Measurements from ENCODE around the gene IFIT2.

Gene IFIT2

GRCh38 chr10:89342206-89342958, 40.5 kb downstream of the IFIT2 start:
- H3K4me3 ChIP-seq (replicated peaks; ENCODE audit: low read depth, low read length): no peak overlapping the region
- DNase-seq (ENCODE audit: extremely low read depth, low read depth): no peak
- TF ChIP-seq CTCF (IDR thresholded peaks at IDR 0.05; ENCODE audit: low read depth, low read length, missing control alignments): no peak

DNA sequence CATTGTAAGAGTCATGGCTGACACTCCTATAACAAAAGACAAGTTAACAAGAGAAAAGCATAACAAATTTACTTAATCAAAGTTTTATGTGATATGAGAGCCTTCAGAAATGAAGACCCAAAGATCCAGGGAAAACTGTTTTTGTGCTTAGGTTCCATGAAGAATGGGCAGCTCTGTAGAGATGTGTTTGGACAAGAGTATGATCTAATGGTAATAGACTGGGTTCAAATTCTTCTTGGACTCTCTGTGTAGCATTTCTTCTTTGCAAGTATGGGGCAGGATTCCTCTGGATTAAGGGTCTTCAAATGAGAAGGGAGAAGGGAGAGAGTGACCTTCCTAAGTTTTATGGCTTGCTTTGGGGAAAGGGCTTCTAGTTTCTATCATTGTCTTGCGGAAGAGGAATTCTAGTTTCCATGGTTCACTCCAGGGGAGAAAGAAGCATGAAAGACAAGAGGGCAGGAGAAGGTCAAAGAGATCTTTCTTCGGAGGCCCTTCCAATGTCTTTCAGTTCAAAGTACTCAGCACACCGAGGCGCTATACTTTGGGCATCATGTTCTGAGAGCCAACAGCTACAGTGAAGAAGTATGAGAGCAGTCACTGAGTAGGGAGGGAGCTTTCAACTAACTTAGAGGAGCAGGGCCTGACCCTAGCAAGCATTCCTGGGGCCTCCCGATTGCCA, 41.4 kb downstream of the IFIT2 start:
- DNase-seq (ENCODE audit: extremely low read depth, low read depth): no peak
- H3K4me3 ChIP-seq (replicated peaks; ENCODE audit: low read depth, low read length): no peak overlapping the region
- no peak for TF ChIP-seq CTCF (IDR thresholded peaks at IDR 0.05; ENCODE audit: low read depth, low read length, missing control alignments)

DNA sequence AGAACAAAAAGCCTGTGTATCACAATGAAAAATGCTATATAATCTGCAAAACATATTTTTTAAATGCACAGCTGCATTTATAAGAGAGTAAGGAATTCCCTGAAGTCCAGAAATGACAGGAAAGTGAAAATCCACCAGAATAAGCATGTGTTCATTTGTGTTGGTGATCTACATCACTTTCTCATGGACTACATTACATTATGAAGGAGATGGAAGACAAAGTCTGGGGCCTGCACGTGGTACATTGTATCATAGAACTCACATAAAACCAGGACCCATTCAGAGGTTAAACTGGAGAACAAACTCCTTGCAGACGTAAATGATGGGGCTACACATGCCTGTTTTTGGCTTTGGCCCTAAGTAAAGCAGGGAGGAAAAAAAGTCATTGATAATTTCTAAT, 42.3 kb downstream of the IFIT2 start:
- no peak for TF ChIP-seq CTCF (IDR thresholded peaks at IDR 0.05; ENCODE audit: low read depth, low read length, missing control alignments)
- no peak overlapping the region for H3K4me3 ChIP-seq (replicated peaks; ENCODE audit: low read depth, low read length)
- DNase-seq (ENCODE audit: extremely low read depth, low read depth): no peak

DNA sequence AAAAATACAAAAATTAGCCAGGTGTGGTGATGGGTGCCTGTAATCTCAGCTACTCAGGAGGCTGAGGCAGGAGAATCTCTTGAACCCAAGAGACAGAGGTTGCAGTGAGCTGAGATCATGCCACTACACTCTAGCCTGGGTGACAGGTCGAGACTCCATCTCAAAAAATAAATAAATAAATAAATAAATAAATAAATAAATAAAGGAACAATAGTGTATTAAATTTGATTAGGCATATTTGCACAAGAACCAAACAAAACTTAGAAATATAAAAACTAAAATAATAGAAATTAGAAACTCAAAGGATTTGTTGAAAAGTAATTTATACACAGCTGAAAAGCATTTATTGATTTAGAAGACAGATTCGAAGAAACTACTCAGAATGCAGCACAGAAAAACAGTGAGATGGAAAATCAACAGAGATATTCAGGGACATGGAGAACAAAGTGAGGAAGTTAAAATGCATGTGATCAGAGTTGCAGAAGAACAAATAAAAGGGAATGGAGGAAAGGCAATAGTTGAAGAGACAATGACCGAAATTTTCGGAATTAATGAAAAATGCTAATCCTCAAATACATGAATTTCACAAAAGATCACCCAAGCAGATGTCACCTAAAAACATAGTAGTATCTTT, 43.6 kb downstream of the IFIT2 start:
- DNase-seq (ENCODE audit: extremely low read depth, low read depth): no peak
- TF ChIP-seq CTCF (IDR thresholded peaks at IDR 0.05; ENCODE audit: low read depth, low read length, missing control alignments): no peak
- no peak overlapping the region for H3K4me3 ChIP-seq (replicated peaks; ENCODE audit: low read depth, low read length)

DNA sequence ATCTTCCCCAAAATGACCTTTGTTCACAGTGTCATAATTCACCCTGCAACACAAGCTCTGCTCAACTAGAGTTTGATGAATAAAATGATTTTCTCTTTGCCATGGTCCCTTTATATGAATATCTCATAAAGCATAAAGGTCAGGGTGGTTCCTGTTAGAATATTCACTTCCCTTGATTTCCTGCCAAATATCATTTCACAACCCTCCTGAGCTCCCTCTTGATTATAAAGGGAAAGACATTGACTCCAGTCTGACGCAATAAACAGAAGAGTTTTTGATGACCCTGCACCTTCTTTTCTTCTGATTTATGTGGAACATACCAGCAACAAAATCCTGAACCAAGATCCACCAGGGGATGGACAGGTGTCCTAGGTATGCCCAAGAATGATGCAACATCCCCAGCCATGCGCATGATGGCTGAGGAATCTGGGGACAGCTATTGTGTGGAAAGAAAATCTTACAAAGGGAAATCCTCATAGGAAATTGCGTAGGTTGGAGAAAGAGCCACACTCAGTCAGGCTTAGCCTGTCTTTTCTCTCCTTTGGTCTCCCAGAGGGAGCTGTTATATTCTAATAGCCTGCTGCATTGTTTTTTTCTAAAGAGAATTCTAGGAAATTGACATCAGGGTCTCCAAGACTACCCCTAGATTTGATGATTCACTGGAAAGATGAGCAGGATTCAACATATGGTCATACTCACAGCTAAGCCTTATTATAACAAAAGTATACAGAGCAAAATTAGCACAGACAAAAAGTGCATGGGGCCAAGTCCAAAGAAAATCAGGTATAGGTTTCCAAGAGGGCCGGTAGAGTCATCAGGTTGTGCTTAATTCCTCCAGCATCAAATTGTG, 44.8 kb downstream of the IFIT2 start:
- no peak for DNase-seq (ENCODE audit: extremely low read depth, low read depth)
- no peak overlapping the region for H3K4me3 ChIP-seq (replicated peaks; ENCODE audit: low read depth, low read length)
- no peak for TF ChIP-seq CTCF (IDR thresholded peaks at IDR 0.05; ENCODE audit: low read depth, low read length, missing control alignments)

- no peak for DNase-seq (ENCODE audit: extremely low read depth, low read depth)
- TF ChIP-seq CTCF (IDR thresholded peaks at IDR 0.05; ENCODE audit: low read depth, low read length, missing control alignments): no peak
- no peak overlapping the region for H3K4me3 ChIP-seq (replicated peaks; ENCODE audit: low read depth, low read length)
Observed at GRCh38 chr10:89347701-89348457, 46.0 kb downstream of the IFIT2 start.
